Transverse colon (tissue), 4 donors: ENCODE data around the gene VPS13A. TPM values are rescaled to one million over a fixed set of nuclear protein-coding genes. Genes with fewer than 3 reads are reported as not detected.

Experiments used
- DNase-seq: peaks from one replicate; pipeline ENCODE4 v3.0.0-alpha.2; 2019
- H3K27ac ChIP-seq, 4 donors: fragments of 200-600 bp; sonication (generic); 2 replicates each; pipeline ENCODE4 v1.5.1; 2016 to 2018; ENCODE audit warnings: inconsistent platforms in 4 of 4
- H3K27me3 ChIP-seq: fragments of 200-600 bp; sonication (generic); 2 replicates; pipeline ENCODE4 v1.5.1; 2017; ENCODE audit warnings: inconsistent platforms
- H3K36me3 ChIP-seq, 4 donors: fragments of 200-600 bp; sonication (generic); 2 replicates each; pipeline ENCODE4 v1.5.1; 2017 to 2019; ENCODE audit warnings: inconsistent platforms in 4 of 4
- H3K4me1 ChIP-seq, 4 donors: fragments of 200-600 bp; sonication (generic); 2 replicates each; pipeline ENCODE4 v1.5.1; 2017 to 2020; ENCODE audit warnings: inconsistent platforms in 4 of 4
- H3K4me3 ChIP-seq, 4 donors: fragments of 200-600 bp; sonication (generic); 1 replicate in 1 of 4; 2 replicates in 3 of 4; pipeline versions ENCODE4 v1.5.1 to v1.6.1; 2017 to 2019; ENCODE audit warnings: inconsistent platforms in 4 of 4
- H3K9me3 ChIP-seq, 2 donors: fragments of 200-600 bp; sonication (generic); 2 replicates each; pipeline ENCODE4 v1.5.1; 2017 to 2019; ENCODE audit warnings: inconsistent platforms in 2 of 2
- CTCF ChIP-seq, 5 experiments: fragments of 200-600 bp in 3 of 5; fragments of 450-650 bp in 2 of 5; sonication (generic) in 3 of 5; IDR thresholded peaks; 1 replicate in 2 of 5; 2 replicates in 3 of 5; pipeline ENCODE4 v1.5.1; 2016 to 2017; ENCODE audit warnings: antibody characterized with exemption in 5 of 5, inconsistent platforms in 3 of 5, mild to moderate bottlenecking in 2 of 5, moderate library complexity in 1 of 5
- EP300 ChIP-seq: sonication (generic); formaldehyde crosslinking; IDR thresholded peaks from one replicate; pipeline ENCODE4 v1.6.1; 2017; ENCODE audit warnings: antibody characterized with exemption, low read depth
- POLR2A ChIP-seq: fragments of 450-650 bp; IDR thresholded peaks from one replicate; pipeline ENCODE4 v1.6.1; 2016; ENCODE audit warnings: antibody characterized with exemption, mild to moderate bottlenecking, moderate library complexity
- POLR2AphosphoS5 ChIP-seq, 3 donors: sonication (generic); formaldehyde crosslinking; IDR thresholded peaks; one replicate each; pipeline ENCODE4 v1.6.1; 2016; ENCODE audit warnings: antibody characterized with exemption in 3 of 3
- WGBS, 2 donors: methylation state at CpG; one replicate each; pipeline ENCODE4 v1.1.5; 2018; ENCODE audit warnings: low coverage in 1 of 2; 5-methylcytosine and 5-hydroxymethylcytosine counted together
- in situ Hi-C, 4 donors: fragments of 200-750 bp; cut with MboI; loops; one replicate each; pipeline versions ENCODE4 v1.15.0 to v1.15.1; 2017; ENCODE audit warnings: low sequenced_read_pairs in 3 of 4, low pct_ligation_motif_present in 1 of 4, low pct_unique_long_range_greater_than_20kb in 1 of 4
- intact Hi-C: fragments of 100-400 bp; cut with DNase I; formaldehyde crosslinking; loops from one replicate; pipeline ENCODE4 v1.15.1; 2023; ENCODE audit warnings: low total_unique reads
- total RNA-seq, 4 donors: library from RNA; depleted of rRNA; stranded (reverse); fragments of >200 nt; gene quantifications; one replicate each; pipeline ENCODE4 v1.1.0, GENCODE V29; 2016

The VPS13A gene
- total RNA-seq, 4 donors from 2014 or later: 88.8 to 148 (median 115) TPM

GRCh38 chr9:77469515-77470231 is 292.3 kb downstream of the VPS13A start:
- H3K36me3 ChIP-seq: no peaks in the 10 kb centered on the region
- DNase-seq: no peak
- 78 to 92% methylated on average over 3 to 5 of the region's 5 CpGs for WGBS, 2 donors
- TF ChIP-seq CTCF (IDR thresholded peaks at IDR 0.05): no peak
- TF ChIP-seq EP300: no peak
- TF ChIP-seq POLR2A: no peak
- TF ChIP-seq POLR2AphosphoS5 (IDR thresholded peaks at IDR 0.05): no peak
- no peak overlapping the region for H3K4me3 ChIP-seq
- no peaks in the 10 kb centered on the region for H3K9me3 ChIP-seq
- peaks cover 0 to 3% (median 0%) of the 10 kb centered on the region in 4 donors for H3K4me1 ChIP-seq
- intact Hi-C loops (no loop called here), in situ Hi-C loops (loop anchor here in 2 of 4 donors (25.0 kb wide), 3 partner anchors 168 to 668 kb away; partner anchors contain the start of gene GNA14 (in 1 of the 2))
- H3K27me3 ChIP-seq: no peaks in the 10 kb centered on the region
- H3K27ac ChIP-seq: no peak overlapping the region

Other genes starting within 250 kb of the VPS13A start
- gene FOXB2, start 157.9 kb upstream of the VPS13A start, total RNA-seq: not detected